Iris pigment epithelial cell (primary cell): Measurements from ENCODE around the gene C18orf32.
"Not testable (repeated sequence)": the region's sequence is repeated elsewhere in the genome, so short reads cannot be mapped to it uniquely, and the experiment has no call there.

Experiments
- DNase-seq: peaks from one replicate; pipeline ENCODE4 v3.0.0-alpha.2; 2011; ENCODE audit warnings: low read depth

The C18orf32 gene

DNA sequence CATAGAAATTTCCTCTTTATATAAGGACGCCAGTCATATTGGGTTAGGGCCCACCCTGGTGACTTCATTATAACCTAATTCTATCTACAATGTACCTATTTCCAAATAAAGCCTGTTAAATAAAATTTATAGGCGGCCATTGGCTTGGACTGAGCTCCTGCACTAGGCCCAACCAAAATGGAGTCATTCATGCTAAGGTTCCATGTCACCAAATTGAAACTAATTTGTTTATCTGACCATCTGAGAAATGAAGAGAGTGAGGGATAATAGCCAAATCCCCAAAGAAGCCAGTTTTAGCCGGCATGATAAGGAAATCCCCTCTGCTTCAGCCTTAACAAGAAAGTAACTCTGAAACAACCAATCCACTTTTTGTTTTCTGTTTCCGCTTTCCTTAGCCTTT lies 19.4 kb downstream of the C18orf32 start:
- no peak for DNase-seq

DNA sequence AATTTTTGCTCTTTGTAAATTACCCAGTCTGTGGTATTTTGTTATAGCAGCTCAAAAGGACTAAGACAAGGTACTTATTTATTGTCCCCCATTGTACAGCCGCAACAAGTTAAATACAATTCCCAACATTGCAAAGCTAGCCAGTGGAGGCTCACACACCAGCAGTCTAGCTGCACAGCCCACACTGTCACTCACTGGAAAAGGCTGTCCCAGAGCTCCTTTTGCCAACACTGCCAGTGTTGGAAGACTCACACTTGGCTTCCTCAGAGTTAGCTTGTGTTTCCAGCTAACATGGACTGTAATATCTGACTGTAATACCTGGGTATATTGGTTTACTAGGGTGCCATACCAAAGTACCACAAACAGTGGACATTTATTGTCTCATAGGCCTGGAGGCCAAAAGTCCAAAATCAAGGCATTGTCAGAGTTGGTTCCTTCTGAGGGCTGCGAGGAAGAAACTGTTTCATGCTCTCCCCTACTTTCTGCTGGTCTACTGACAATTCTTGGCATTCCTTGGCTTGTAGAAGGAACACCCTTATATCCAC lies 19.9 kb downstream of the C18orf32 start:
- DNase-seq: no peak

GRCh38 chr18:49464718-49465598 lies 22.1 kb downstream of the C18orf32 start:
- peak; percentile 26 for DNase-seq

- DNase-seq: no peak
Measured at GRCh38 chr18:49461602-49461977, 25.4 kb downstream of the C18orf32 start.

GRCh38 chr18:49460976-49461601 lies 25.9 kb downstream of the C18orf32 start:
- DNase-seq: peak; percentile 19

GRCh38 chr18:49459404-49460171 lies 27.4 kb downstream of the C18orf32 start:
- DNase-seq: peak; percentile 36

DNA sequence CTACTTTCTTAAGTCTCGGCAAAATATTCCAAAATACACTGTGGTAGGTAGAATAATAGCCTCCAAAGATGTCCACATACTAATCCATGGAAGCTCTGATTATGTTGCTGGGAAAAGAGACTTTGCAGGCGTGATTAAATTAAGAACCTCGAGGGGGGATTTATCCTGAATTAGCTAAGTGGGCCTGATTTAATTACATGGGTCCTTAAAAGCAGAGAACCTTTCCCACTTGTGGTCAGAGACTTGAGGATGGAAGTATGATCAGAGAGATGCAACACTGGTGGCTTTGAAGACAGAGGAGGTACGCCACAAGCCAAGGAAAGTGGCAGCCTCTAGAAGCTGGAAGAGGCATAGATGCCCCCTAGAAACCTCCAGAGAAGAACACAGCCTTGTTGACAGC lies 29.4 kb downstream of the C18orf32 start:
- no peak for DNase-seq

DNA sequence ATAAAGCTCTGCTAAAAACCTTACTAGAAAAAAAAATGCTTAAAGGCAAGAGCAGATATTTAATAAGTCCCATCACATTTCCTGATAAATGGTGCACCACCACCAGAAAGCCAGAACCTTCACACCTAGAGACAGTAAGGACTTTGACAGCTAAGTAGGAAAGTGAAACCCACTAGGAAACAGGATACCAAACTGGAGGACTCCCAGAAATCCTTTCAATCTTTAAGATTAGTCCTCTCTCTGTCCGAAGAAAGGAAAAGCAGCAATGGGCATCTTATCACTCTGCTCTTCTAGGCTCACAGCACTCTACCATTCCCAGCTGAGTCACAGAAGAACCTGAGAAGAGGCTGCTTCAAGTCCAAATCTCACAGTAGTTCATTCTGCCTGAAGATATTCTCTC lies 30.2 kb downstream of the C18orf32 start:
- peak; percentile 52 for DNase-seq

- not testable (repeated sequence) for DNase-seq
Measured at GRCh38 chr18:49452534-49452933, 34.5 kb downstream of the C18orf32 start.

DNA sequence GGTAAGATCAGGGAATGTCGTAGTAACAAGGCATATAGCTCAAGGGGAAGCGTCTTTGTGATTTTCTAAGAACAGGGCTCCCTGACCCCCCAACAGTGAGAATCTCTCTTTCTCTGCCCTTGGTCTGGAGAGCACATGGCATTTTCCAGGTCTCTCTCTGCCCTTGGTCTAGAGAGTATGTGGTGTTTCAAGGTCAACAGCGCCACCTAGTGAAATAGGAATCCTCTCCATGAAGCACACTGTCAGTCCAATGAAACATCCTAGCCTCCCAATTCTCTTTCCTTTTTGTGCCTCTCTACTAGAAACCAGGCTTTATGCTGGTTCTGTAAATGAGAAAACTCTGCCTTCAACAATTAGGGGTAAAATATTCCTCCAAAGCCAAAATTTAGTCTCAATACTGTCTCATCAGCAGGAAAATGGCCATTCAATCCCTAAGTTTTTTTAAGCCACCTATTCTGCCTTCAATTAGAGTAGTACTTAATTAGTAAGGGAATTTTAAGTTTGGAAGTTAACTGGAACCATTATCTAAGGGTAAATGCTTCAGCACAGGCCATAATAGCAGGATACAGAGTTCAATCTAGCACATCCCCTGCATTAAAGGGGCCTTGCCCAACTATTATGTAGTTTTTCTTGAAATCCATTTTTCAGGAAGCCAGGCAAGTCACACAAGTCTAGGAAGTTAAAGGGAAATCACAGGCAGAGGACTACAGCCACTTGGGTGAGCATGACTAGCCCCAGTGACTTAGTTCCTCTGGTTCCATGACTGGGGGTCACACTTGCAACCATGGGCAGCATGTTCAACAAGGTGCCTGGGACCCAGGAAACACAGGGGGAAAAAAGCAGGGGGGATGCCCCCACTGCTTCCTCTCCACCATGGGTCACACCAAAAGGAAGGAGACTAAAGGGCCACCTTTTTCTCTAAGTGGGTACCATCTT lies 39.0 kb downstream of the C18orf32 start:
- peak; percentile 69 for DNase-seq

DNA sequence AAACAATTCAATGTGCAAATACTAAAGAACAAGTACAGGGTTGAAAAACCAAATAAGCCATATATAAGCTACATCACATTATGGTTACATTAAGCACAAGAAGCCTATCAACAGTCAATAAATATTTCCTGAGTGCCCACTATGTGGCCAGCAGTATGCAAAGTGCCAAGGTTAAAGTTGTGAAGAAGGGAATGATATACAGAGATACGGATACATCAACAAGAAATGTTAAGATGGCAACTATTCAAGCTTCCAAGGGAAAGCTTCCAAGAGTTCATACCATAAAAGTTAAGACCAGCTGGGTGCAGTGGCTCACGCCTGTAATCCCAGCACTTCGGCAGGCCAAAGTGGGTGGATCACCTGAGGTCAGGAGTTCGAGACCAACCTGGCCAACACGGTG lies 40.6 kb downstream of the C18orf32 start:
- DNase-seq: peak; percentile 31

GRCh38 chr18:49444581-49444980 lies 42.5 kb downstream of the C18orf32 start:
- no peak for DNase-seq

DNA sequence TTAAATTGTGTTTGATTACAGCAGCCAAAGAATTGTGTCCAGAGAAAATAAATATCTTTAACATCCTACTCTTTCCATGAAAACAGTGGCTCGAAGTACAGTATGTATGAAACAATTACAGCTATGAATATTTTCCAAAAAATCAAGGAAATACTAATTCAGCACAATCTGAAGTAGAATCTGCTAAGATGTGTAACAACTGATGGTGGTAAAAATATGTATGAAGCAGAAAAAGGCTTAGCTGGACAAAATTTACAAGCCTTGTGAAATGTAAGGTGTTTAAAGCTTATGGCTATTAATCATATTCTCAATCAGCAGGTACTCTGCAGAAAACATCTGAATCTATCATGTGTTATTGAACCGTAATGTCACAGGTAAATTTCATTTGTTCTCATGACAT lies 43.2 kb downstream of the C18orf32 start:
- DNase-seq: no peak

DNA sequence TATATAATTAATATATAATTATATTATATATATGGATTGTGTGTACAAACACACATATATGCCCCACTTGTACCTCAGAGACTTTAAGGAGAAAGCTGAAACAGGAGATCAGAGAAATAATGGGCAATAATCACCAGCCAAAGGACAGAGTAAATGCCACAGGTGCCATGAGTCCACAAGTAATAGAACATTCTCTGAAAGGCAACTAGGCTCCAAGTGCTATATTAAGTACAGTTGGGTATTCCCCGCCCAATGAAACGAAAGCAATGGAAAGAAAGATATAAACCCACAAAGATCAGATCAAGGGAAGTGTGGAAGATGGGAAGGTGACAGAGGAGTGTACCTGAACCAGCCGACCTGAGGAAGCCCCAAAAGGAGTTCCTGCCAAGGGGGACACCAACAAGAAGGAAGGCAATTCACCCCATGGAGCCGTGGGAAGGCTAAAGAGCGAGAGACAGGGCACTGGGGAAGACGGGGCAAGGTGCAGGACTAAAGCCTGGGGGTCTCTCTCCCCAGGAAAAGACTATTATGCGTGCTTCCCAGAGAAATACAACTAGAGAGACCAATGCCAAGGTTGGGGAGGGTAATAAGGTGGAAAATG lies 45.6 kb downstream of the C18orf32 start:
- no peak for DNase-seq

- no peak for DNase-seq
Measured at GRCh38 chr18:49435170-49435569, 51.9 kb downstream of the C18orf32 start.

DNA sequence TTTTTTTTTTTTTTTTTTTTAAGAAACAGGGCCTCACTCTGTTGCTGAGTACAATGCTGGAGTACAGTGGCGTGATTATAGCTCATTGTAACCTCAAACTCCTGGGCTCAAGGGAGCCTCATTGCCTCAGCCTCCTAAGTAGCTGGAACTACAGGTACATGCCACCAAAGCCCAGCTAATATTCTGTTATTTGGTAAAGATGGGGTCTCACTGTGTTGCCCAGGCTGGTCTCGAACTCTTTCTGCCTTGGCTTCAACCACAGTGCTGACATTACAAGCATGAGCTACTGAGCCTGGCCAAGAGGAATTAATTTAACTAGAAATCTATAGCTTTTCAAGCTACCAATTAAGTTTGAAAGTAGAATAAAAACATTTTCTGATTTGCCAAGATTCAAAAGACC lies 54.4 kb downstream of the C18orf32 start:
- DNase-seq: no peak

DNA sequence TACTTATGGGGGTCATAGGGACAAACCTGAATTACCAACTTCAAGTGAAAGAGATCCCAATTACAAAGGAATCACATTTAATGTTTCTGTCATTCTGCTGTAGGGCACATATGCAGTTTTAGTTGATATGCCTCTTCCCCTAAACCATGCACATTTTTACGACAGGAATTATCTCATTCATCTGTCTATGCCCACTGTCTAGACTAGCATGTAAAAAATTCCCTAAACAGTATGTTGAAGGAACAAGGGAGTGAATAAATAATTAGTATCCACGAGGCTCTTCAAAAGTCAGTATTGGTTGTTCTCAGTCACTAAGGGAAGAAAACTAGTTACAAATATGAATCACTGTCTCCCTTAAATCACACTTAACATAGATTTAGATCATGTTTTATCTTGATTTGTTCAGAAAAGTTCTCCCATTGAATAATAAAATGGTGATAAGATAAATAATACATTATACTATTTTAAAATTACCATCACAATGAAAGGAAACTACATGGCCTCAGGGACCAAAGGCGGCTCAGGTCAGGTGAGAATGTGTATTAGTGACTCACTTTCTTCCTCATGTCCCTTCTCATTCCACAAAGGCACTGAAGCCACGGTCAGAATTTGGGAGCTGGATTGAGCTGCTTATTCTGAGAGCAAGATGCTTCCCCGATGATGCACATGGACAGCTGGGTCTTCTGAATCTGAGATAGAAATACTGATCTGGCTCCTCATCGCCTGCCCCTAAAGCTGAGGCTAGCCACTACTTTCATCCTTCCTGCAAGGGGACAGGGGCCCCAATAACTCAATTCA lies 55.7 kb downstream of the C18orf32 start:
- peak; percentile 5 for DNase-seq
